Keratinocyte (primary cell): ENCODE results near the gene ZNRF1. TPM values are rescaled to one million over a fixed set of nuclear protein-coding genes. Genes with fewer than 3 reads are reported as not detected.

Experiments used
- DNase-seq: peaks from one replicate; pipeline ENCODE4 v3.0.0-alpha.2; 2011; ENCODE audit warnings: low read depth, missing footprints, low spot score
- FAIRE-seq: peaks from 2 replicates; lab custom pipeline; 2011; peaks lifted over from hg19 to GRCh38; lab: Jason Lieb, UNC
- H2AFZ ChIP-seq: 2 replicates; pipeline ENCODE4 v1.6.0; 2012; ENCODE audit warnings: low read length, control low read depth, inconsistent platforms; ENCODE audit not compliant: control insufficient read depth
- H3K27ac ChIP-seq: 2 replicates; pipeline ENCODE4 v1.5.1; 2011; ENCODE audit warnings: low read length; ENCODE audit not compliant: control insufficient read depth, insufficient read depth
- H3K27me3 ChIP-seq: 3 replicates; pipeline ENCODE4 v1.6.0; 2011; ENCODE audit warnings: low read length; ENCODE audit not compliant: control insufficient read depth, insufficient read depth; ENCODE audit errors: extremely low read depth
- H3K36me3 ChIP-seq, 2 experiments: 2 replicates in 1 of 2; 3 replicates in 1 of 2; pipeline ENCODE4 v1.5.1; 2011; ENCODE audit warnings: low read length in 2 of 2, mild to moderate bottlenecking in 1 of 2; ENCODE audit not compliant: control insufficient read depth in 2 of 2, insufficient read depth in 2 of 2; ENCODE audit errors: extremely low read depth in 1 of 2
- H3K4me1 ChIP-seq: 3 replicates; pipeline ENCODE4 v1.5.1; 2011; ENCODE audit warnings: low read length; ENCODE audit not compliant: control insufficient read depth, insufficient read depth; ENCODE audit errors: extremely low read depth
- H3K4me2 ChIP-seq: 3 replicates; pipeline ENCODE4 v1.6.0; 2011; ENCODE audit warnings: low read depth, low read length; ENCODE audit not compliant: control insufficient read depth, insufficient read depth; ENCODE audit errors: extremely low read depth
- H3K4me3 ChIP-seq, 3 experiments: fragments of 200-600 bp in 1 of 3; sonication (generic) in 1 of 3; 2 replicates in 2 of 3; 3 replicates in 1 of 3; pipeline ENCODE4 v1.5.1; 2011 to 2016; ENCODE audit warnings: low read length in 3 of 3, mild to moderate bottlenecking in 3 of 3, control low read depth in 2 of 3, inconsistent platforms in 1 of 3, low read depth in 1 of 3, mixed read lengths in 1 of 3, mixed run types in 1 of 3, moderate library complexity in 1 of 3; ENCODE audit not compliant: control insufficient read depth in 2 of 3, insufficient read depth in 2 of 3; ENCODE audit errors: extremely low read depth in 1 of 3
- H3K79me2 ChIP-seq: 2 replicates; pipeline ENCODE4 v1.6.0; 2012; ENCODE audit warnings: low read length; ENCODE audit not compliant: control insufficient read depth, insufficient read depth
- H3K9ac ChIP-seq: 3 replicates; pipeline ENCODE4 v1.6.0; 2011; ENCODE audit warnings: low read length; ENCODE audit not compliant: control insufficient read depth, insufficient read depth; ENCODE audit errors: extremely low read depth
- H3K9me1 ChIP-seq: 3 replicates; pipeline ENCODE4 v1.6.0; 2011; ENCODE audit warnings: low read length; ENCODE audit not compliant: control insufficient read depth, insufficient read depth; ENCODE audit errors: extremely low read depth
- H3K9me3 ChIP-seq: 2 replicates; pipeline ENCODE4 v1.5.1; 2012; ENCODE audit warnings: low read depth, low read length; ENCODE audit not compliant: control insufficient read depth
- H4K20me1 ChIP-seq: 3 replicates; pipeline ENCODE4 v1.6.0; 2011; ENCODE audit warnings: low read length; ENCODE audit not compliant: control insufficient read depth, insufficient read depth; ENCODE audit errors: extremely low read depth
- CTCF ChIP-seq, 3 experiments: IDR thresholded peaks in 1 of 3; conservative IDR thresholded peaks in 1 of 3; optimal IDR thresholded peaks in 1 of 3; 2 replicates in 2 of 3; 3 replicates in 1 of 3; pipeline versions ENCODE3 to v1.5.1; 2011; ENCODE audit warnings: low read length in 3 of 3, mild to moderate bottlenecking in 3 of 3, moderate library complexity in 2 of 3, control low read depth in 1 of 3, inconsistent platforms in 1 of 3; ENCODE audit not compliant: insufficient read depth in 2 of 3; ENCODE audit errors: extremely low read depth in 1 of 3
- EZH2 ChIP-seq: IDR thresholded peaks from one replicate; pipeline ENCODE4 v1.6.1; 2012; ENCODE audit warnings: inconsistent platforms, mild to moderate bottlenecking, low read length, moderate library complexity
- dilution Hi-C: fragments of 300-500 bp; cut with MboI; formaldehyde crosslinking; loops from one replicate; pipeline ENCODE4 v1.7.0; 2020; ENCODE audit warnings: low sequenced_read_pairs; ENCODE audit not compliant: extremely low pct_ligation_motif_present
- polyA plus RNA-seq, 5 experiments: library from polyadenylated mRNA; depleted of rRNA in 3 of 5; stranded (reverse) in 3 of 5; stranded (forward) in 1 of 5; unstranded in 1 of 5; fragments of >200 nt; gene quantifications; 1 replicate in 1 of 5; 2 replicates in 3 of 5; 3 replicates in 1 of 5; pipeline versions ENCODE4 v1.2.1 to v1.2.3, GENCODE V29; 2011 to 2012; ENCODE audit warnings: missing spikeins in 2 of 5, low read depth in 1 of 5, low replicate concordance in 1 of 5

The ZNRF1 gene
- polyA plus RNA-seq, 1 donor (not counting 4 experiments of a cell fraction or from before 2014, with no cell fraction given) = 19.1 TPM

- no peak overlapping the region for H2AFZ ChIP-seq
- no peak overlapping the region for H3K4me2 ChIP-seq
- no peaks in the 10 kb centered on the region for H3K4me1 ChIP-seq
- H3K9me1 ChIP-seq = no peaks in the 10 kb centered on the region
- no peaks in the 10 kb centered on the region for H3K9me3 ChIP-seq
- H3K27me3 ChIP-seq = no peaks in the 10 kb centered on the region
- no peaks in the 10 kb centered on the region for H4K20me1 ChIP-seq
- H3K4me3 ChIP-seq = no peak overlapping the region
- H3K27ac ChIP-seq = no peak overlapping the region
- no peak overlapping the region for H3K9ac ChIP-seq
- FAIRE-seq (no peak), DNase-seq (no peak)
- TF ChIP-seq CTCF (optimal IDR thresholded peaks at IDR 0.05 in 1 of 3, IDR thresholded peaks at IDR 0.05 in 1 of 3, conservative IDR thresholded peaks at IDR 0.05 in 1 of 3; ENCODE audit: extremely low read depth in 1 of 3, insufficient read depth in 2 of 3, low read length in 3 of 3) = no peak
- no peak for TF ChIP-seq EZH2
- no peaks in the 10 kb centered on the region for H3K36me3 ChIP-seq
- dilution Hi-C loops = no loop called here
- no peaks in the 10 kb centered on the region for H3K79me2 ChIP-seq
Observed at GRCh38 chr16:74991593-74992403, 7.0 kb upstream of the ZNRF1 start.

GRCh38 chr16:74995986-74996385, 2.8 kb upstream of the ZNRF1 start:
- FAIRE-seq (no peak), DNase-seq (no peak)
- Histone ChIP-seq H3K9me1 (no peaks in the 10 kb centered on the region), H3K4me3 (no peak overlapping the region), H3K79me2 (peaks cover 14% of the 10 kb centered on the region), H3K27ac (no peak overlapping the region), H3K4me2 (no peak overlapping the region), H3K9me3 (no peaks in the 10 kb centered on the region), H3K27me3 (no peaks in the 10 kb centered on the region), H3K36me3 (no peaks in the 10 kb centered on the region), H4K20me1 (no peaks in the 10 kb centered on the region), H3K9ac (no peak overlapping the region), H3K4me1 (peaks cover 18% of the 10 kb centered on the region), H2AFZ (no peak overlapping the region)
- no peak for TF ChIP-seq EZH2
- dilution Hi-C loops = no loop called here
